DOHH2 (cell line): ENCODE data around the gene CASP8.

ENCODE experiments used
- CTCF ChIP-seq: fragments of 200-600 bp; sonication (generic); IDR thresholded peaks from one replicate; pipeline ENCODE4 v1.5.1; 2014; ENCODE audit warnings: antibody characterized with exemption, mild to moderate bottlenecking, low read depth, low read length; ENCODE audit not compliant: poor library complexity, severe bottlenecking
- EZH2phosphoT487 ChIP-seq: fragments of 200-600 bp; sonication (generic); IDR thresholded peaks from 2 replicates; pipeline ENCODE4 v1.6.1; 2017; ENCODE audit warnings: borderline replicate concordance, mild to moderate bottlenecking, antibody characterized with exemption, low read length, moderate library complexity, mixed read lengths

- TF ChIP-seq CTCF (no peak), EZH2phosphoT487 (no peak)
These were observed 1.4 kb upstream of the CASP8 start for GRCh38 chr2:201258666-201259615.
